IPS-NIHi7 (cell line): ENCODE results near the gene MRPL46.
A peak's percentile ranks its signal among the peaks of the same experiment; 100 is the strongest.
"Not testable (repeated sequence)": the region's sequence is repeated elsewhere in the genome, so short reads cannot be mapped to it uniquely, and the experiment has no call there.

Source experiments
- DNase-seq: peaks from one replicate; pipeline ENCODE4 v3.0.0; 2012; ENCODE audit warnings: mixed read lengths; ENCODE audit errors: extremely low spot score

Gene MRPL46

GRCh38 chr15:88441076-88441730 is 26.0 kb downstream of the MRPL46 start:
- DNase-seq, result no peak

- no peak for DNase-seq
Observed at GRCh38 chr15:88440021-88440420, 27.2 kb downstream of the MRPL46 start.

GRCh38 chr15:88438181-88438580 is 29.0 kb downstream of the MRPL46 start:
- DNase-seq, result no peak

GRCh38 chr15:88434106-88434505 is 33.1 kb downstream of the MRPL46 start:
- DNase-seq, result not testable (repeated sequence)

GRCh38 chr15:88433046-88433685 is 34.0 kb downstream of the MRPL46 start:
- DNase-seq, result no peak

- DNase-seq, result peak; percentile 29
Observed at GRCh38 chr15:88431441-88431840, 35.7 kb downstream of the MRPL46 start.

- no peak for DNase-seq
Observed at GRCh38 chr15:88430051-88430450, 37.1 kb downstream of the MRPL46 start.

GRCh38 chr15:88428805-88429605 is 38.2 kb downstream of the MRPL46 start:
- no peak for DNase-seq

- no peak for DNase-seq
Observed at GRCh38 chr15:88428053-88428452, 39.1 kb downstream of the MRPL46 start.

- no peak for DNase-seq
Observed at GRCh38 chr15:88426304-88426703, 40.9 kb downstream of the MRPL46 start.

GRCh38 chr15:88423331-88423730 is 43.9 kb downstream of the MRPL46 start:
- DNase-seq, result no peak

- DNase-seq, result no peak
Observed at GRCh38 chr15:88419830-88420229, 47.4 kb downstream of the MRPL46 start.
